ENCODE results near the gene F2R.

The F2R gene

GRCh38 chr5:76782444-76782843 is 66.5 kb downstream of the F2R start:
- H3K4me3 ChIP-seq: no peak overlapping the region
- H3K27ac ChIP-seq: no peak overlapping the region

All from skin epidermis (tissue), 12 donors.